HCT116 (cell line): Measurements from ENCODE around the gene CELF4.

Experiments
- CTCF ChIP-seq, 3 experiments: fragments of 200-600 bp in 1 of 3; sonication (generic) in 1 of 3; IDR thresholded peaks in 2 of 3; conservative IDR thresholded peaks in 1 of 3; 2 replicates each; pipeline ENCODE4 v1.5.1; 2012 to 2017; ENCODE audit warnings: low read depth in 2 of 3, low read length in 2 of 3, antibody characterized with exemption in 1 of 3, borderline replicate concordance in 1 of 3, control low read depth in 1 of 3, mild to moderate bottlenecking in 1 of 3, mixed read lengths in 1 of 3, mixed run types in 1 of 3, moderate library complexity in 1 of 3; ENCODE audit not compliant: insufficient read depth in 1 of 3
- POLR2AphosphoS5 ChIP-seq: IDR thresholded peaks from 2 replicates; pipeline ENCODE4 v1.6.1; 2011; ENCODE audit warnings: mild to moderate bottlenecking, low read depth, low read length, moderate library complexity

GRCh38 chr18:37435150-37435867, 130.3 kb downstream of the CELF4 start:
- TF ChIP-seq CTCF (IDR thresholded peaks at IDR 0.05 in 2 of 3, conservative IDR thresholded peaks at IDR 0.05 in 1 of 3; ENCODE audit: borderline replicate concordance in 1 of 3, insufficient read depth in 1 of 3, low read depth in 2 of 3, low read length in 2 of 3) (no peak), POLR2AphosphoS5 (no peak)
